GM19324 (cell line): ENCODE data around the gene ELMO1.

Source experiments
- ATAC-seq: cut with Tn5 transposase; IDR thresholded peaks from one replicate; pipeline ENCODE4 v1.9.1; 2021; ENCODE audit warnings: mild to moderate bottlenecking, moderate library complexity; ENCODE audit not compliant: unreplicated experiment, low FRiP score

The ELMO1 gene

DNA sequence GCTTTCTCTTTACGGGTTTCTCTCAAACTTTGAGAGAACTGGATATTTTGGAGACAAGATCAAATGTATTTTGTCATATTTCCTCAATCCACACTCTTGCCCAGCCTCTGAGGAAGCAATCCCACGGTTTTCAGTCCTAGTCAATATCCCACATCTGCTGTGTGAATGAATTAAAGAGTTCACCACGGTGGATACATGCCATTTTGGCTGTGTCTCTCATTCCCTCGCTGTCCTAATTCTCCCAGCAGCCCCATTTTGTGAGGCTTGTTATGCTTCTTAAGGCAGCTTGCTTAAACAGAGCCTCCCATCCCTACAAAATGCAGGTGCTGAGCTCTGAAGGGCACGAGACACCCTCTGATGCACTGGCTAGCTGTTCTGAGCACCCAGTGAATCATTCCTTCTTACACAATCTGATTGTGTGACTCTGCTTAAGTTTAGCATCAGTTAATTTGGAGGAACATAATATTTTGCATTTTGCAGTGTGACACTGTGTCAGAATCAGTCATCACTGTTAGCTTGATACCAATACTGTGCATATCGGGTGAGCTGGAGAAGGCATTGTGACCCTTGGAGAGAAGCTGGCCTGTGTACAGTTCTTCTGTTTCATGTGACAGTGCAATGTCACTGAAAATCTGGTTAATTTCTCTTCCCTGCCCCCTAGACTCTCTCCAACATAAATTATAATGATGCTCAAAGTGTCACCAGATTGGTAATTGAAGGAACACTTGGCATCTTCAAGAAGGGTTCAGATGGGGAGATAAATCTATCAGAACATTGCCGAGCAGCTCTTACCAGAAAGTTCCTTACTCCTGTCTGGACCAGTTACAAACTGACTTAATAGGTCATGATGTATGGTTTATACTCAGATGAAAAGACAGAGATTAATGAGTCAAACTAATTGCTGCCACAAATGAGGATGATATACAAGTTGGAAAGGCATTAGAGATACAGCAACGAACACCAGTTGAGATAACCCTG is 620.6 kb downstream of the ELMO1 start:
- ATAC-seq: no peak

DNA sequence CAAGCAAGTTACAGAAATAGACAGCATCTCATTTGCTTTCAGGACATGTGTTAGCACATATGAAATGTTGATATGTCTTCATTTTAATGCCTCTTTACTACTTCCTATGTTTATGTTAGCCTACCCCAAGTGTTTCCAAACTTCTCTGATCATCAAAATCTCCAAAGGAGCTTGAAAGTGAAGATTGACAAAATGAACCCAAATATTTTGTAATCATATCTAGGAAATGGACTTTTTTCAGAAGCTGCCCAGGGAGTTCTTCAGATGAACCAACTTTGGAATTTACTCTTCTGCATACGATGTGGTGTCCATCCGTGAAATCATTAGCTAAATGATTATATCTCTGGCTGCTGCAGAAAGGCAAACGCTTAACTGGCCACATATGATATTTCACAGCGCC is 623.2 kb downstream of the ELMO1 start:
- ATAC-seq: no peak

DNA sequence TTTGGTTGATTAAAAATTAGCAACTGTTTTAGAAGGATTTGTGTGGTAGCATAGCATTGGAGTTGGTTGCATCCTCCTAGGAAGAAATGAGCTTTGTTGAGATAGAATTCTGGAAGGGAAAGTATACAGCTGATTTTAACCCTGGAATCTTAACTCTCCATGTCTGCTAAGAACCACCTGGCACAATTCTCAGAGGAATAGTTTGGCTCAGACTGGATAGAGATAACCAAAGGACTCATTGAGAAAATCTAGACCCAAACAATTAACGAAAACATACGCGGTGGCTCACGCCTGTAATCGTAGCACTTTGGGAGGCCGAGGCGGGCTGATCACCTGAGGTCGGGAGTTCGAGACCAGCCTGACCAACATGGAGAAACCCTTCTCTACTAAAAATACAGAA is 625.3 kb downstream of the ELMO1 start:
- no peak for ATAC-seq

DNA sequence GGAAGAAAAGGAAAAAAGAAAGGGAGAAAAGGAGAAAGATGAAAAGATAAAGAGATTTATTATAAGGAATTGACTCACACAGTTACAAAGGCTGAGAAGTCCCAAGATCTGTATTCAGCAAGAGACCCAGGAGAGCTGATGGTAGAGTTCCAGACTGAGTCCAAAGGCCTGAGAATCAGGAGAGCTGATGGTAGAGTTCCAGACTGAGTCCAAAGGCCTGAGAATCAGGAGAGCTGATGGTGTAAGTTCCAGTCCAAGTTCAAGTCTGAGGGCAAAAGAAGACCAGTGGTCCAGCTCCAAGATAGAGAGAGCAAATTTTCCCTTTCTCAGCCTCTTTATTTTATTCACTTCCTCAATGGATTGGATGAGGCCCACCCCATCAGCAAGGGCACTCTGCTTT is 627.0 kb downstream of the ELMO1 start:
- ATAC-seq: no peak

DNA sequence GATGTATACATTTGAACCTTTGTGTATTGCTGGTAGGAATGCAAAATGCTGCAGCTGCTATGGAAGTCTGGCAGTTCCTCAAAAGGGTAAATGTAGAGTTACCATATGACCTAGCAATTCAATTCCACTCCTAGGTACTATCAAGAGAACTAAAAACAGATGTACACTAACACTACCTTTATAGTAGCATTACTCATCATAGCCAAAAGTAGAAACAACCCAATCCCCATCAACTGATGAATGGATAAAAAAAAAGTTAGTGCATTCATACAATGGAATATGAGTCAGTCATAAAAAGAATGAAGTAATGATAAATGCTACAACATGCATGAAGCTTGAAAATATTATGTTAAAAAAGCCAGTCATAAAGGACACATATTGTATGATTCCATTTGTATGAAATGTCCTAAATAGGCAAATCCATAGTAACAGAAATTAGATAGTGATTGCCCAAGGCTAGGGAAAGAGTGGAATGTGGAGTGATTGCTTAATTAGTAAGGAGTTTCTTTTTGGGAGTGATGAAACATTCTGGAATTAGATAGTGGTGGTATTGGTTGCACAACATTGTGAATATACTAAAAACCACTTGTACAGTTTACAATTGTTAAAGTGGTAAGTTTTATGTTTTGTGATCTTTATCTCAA is 628.0 kb downstream of the ELMO1 start:
- no peak for ATAC-seq

DNA sequence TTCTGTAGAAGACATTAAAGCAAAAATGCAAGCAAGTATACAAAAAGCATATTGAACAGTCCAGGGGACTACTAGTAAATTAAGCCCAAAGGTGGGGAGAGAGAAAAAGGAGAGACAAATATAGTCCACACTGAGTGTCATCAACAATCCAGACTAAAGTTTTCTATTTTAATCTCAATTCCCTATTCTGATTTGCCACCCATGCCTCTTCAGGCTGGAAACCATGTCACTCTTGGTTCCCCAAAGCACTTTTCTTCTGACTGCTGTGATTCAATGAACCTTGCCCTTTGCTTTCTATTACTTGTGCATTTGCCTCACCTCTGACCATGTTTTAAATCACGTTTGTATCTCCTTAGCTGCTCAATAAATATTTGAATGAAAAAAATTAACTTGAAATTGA is 629.0 kb downstream of the ELMO1 start:
- no peak for ATAC-seq

DNA sequence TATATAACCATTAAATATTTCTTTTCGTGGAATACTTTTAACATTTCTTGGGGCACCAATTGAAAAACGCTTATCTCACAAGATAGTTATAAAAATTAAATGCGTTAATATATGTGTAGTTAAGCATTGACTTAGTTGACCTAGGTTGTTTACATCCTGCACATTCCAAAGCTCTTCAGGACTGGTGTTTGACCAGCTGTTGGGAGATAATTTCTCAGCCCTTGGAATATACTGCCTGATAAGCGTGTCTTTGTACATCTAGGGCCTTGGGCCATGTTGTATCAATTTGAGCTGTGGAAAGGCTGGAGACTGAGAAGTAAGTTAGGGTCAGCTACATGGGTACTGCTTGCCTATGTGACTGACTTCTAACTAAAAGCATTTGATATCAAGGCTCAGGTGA is 634.4 kb downstream of the ELMO1 start:
- no peak for ATAC-seq

DNA sequence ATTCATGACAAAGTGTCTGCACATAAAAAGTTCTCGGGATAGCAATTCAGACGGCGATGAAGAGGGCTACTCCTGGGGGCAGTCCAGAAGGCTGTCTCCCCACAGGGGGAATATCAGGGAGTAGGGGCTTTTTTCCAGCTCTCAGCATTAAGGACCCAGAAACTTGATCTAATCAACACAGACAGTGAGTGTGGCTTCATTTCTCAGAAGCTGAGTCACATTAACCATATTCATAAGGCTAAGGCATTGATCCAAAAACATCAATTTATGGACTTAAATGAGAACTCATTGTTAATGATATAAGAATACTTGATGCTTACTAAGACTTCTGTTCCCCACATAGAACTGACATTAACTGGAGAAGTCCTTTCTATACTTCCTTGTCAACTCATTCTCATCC is 636.9 kb downstream of the ELMO1 start:
- no peak for ATAC-seq

DNA sequence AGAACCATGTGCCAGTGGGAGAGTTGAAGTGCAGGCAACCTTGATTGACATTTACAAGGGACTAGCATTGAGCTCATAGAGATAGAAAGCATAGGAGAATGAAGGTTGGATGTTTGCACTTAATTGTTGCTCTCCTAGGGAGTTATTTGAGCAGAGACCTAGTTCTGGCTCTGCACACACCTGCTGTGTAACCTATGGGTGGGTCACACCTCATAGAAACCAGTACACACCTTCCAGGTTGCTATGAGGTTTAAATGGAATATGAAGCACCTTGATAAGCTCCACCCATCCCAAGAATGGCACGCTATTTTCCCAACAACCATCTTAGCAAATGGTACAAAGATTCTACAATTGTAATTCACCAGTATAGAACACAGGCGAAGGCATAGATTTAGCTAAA is 638.2 kb downstream of the ELMO1 start:
- ATAC-seq: no peak

DNA sequence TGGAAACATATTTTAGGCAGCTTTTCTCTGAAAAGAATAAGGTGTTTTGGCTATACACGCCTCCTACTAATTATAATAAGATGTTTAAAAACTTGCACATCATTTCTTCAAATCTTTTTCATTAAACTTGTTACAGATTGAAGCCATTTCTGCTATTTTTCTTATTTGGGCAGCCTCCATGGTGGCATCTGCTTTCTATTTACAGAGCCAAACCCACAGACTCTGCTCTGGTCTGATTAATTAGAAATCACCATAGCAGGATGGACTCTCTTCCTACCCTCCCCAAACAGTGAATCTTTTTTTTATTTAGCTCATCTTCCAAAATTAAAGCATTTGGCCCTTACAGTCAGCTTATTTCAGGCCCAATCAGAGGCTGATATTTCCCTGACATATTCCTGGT is 638.6 kb downstream of the ELMO1 start:
- ATAC-seq: no peak

DNA sequence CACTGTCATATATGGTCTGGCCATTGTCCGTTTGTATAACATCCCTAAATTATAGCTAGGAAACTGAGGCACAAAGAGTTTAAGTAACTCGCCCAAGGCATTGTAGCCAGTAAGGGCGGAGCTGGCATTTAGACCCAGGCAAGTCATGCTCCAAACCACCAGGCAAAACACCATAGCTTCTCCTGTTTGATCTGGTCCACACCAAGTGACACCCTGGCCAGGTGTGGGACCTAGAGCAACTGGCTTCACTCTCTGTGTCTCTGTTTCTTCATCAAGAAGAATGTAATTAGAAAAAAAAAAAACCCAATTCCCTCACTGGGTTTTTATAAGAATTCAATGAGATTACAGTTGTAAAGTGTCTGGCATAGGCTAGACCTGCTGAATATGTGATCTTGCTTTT is 639.2 kb downstream of the ELMO1 start:
- no peak for ATAC-seq

DNA sequence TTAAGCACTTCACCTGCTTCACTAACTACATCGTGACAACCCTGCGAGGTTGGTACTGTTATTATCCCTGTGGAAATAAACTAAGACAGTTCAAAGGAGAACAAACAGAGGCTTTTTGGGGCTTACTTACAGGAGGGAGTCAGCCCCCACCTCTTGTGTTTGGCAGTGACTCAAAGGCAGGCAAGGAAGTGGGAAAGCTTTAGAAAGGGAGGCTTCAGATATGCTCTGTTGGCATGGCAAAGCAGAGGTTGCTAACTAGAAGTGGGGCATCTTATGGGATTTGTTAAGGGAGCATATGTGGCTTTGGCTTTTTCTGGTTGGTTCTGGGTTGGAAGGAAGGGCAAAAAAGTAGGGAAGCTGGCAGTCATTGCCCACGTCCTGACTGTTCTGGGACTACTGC is 639.6 kb downstream of the ELMO1 start:
- no peak for ATAC-seq

DNA sequence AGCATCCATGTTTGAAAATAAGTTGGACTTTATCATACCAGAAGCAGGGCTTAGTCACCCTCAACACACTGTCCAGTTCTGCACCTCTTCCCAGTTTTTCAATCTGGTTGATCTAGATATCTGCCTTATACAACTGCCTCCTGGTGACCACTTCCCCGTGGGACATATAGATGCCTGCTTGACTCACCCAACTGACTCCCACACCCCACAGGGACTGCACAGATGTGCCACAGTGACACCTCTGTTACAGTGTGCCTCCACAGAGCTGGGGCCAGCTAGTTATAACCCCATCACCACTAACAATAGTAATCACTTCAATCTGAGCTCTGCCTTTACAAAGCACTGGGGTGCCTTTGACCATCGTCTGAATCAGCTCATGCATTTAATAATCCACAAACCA is 641.8 kb downstream of the ELMO1 start:
- ATAC-seq: no peak
